H1 (cell line): ENCODE measurements around the gene HYDIN. TPM values are rescaled to one million over a fixed set of nuclear protein-coding genes. Genes with fewer than 3 reads are reported as not detected.
"Not testable (repeated sequence)": the region's sequence is repeated elsewhere in the genome, so short reads cannot be mapped to it uniquely, and the experiment has no call there.

ENCODE experiments used
- CTCF ChIA-PET: fragments of 300-600 bp; sonication (Branson Sonifier 250); formaldehyde crosslinking; loops from one replicate; lab custom pipeline; 2021; ENCODE audit not compliant: partially characterized antibody; lab: Charles Lee
- POLR2A ChIA-PET: fragments of 300-600 bp; sonication (Branson Sonifier 250); formaldehyde crosslinking; loops from one replicate; lab custom pipeline; 2021; ENCODE audit warnings: inconsistent platforms; ENCODE audit not compliant: partially characterized antibody; lab: Charles Lee
- DNase-seq, 2 experiments: peaks; one replicate each; pipeline versions ENCODE4 v3.0.0 to v3.0.0-alpha.2; 2010 to 2022; ENCODE audit warnings: low spot score in 2 of 2, low read depth in 1 of 2, mixed read lengths in 1 of 2
- FAIRE-seq: peaks from 2 replicates; lab custom pipeline; 2011; peaks lifted over from hg19 to GRCh38; lab: Jason Lieb, UNC
- H2AFZ ChIP-seq: 2 replicates; pipeline ENCODE4 v1.8.1; 2012; ENCODE audit warnings: low read length, inconsistent platforms
- H2AK5ac ChIP-seq: 2 replicates; pipeline ENCODE4 v1.6.1; 2013; ENCODE audit warnings: low read depth, low read length
- H2BK120ac ChIP-seq: replicated peaks from 2 replicates; pipeline ENCODE3; 2013; ENCODE audit warnings: low read depth, low read length, inconsistent platforms
- H2BK12ac ChIP-seq: 2 replicates; pipeline ENCODE4 v1.6.1; 2013; ENCODE audit warnings: low read depth, low read length
- H2BK15ac ChIP-seq: 2 replicates; pipeline ENCODE4 v1.6.1; 2013; ENCODE audit warnings: low read length
- H2BK20ac ChIP-seq: 2 replicates; pipeline ENCODE4 v1.6.1; 2013; ENCODE audit warnings: low read length
- H2BK5ac ChIP-seq: 2 replicates; pipeline ENCODE4 v1.6.1; 2013; ENCODE audit warnings: low read depth, low read length
- H3K14ac ChIP-seq: 2 replicates; pipeline ENCODE4 v1.6.1; 2013; ENCODE audit warnings: inconsistent platforms; ENCODE audit not compliant: insufficient read length
- H3K18ac ChIP-seq: 2 replicates; pipeline ENCODE4 v1.6.1; 2013; ENCODE audit warnings: low read length; ENCODE audit errors: extremely low read depth
- H3K23ac ChIP-seq: 2 replicates; pipeline ENCODE4 v1.6.1; 2013; ENCODE audit warnings: inconsistent platforms; ENCODE audit not compliant: insufficient read length
- H3K23me2 ChIP-seq: 2 replicates; pipeline ENCODE4 v1.6.1; 2013; ENCODE audit warnings: low read depth, low read length
- H3K27ac ChIP-seq: 2 replicates; pipeline ENCODE4 v1.6.1; 2011; ENCODE audit warnings: low read depth, low read length, inconsistent platforms
- H3K27me3 ChIP-seq, 4 experiments: replicated peaks in 1 of 4; 1 replicate in 1 of 4; 2 replicates in 3 of 4; pipeline versions ENCODE4 v1.6.1 to v1.8.1; 2011 to 2013; ENCODE audit warnings: low read length in 3 of 4, mild to moderate bottlenecking in 3 of 4, inconsistent platforms in 2 of 4, mixed read lengths in 2 of 4, moderate library complexity in 1 of 4; ENCODE audit not compliant: control insufficient read depth in 3 of 4, insufficient read depth in 3 of 4; ENCODE audit errors: extremely low read depth in 1 of 4
- H3K36me3 ChIP-seq, 4 experiments: 2 replicates each; pipeline versions ENCODE4 v1.6.1 to v1.8.1; 2011 to 2013; ENCODE audit warnings: mild to moderate bottlenecking in 4 of 4, low read length in 3 of 4, moderate library complexity in 2 of 4, control low read depth in 1 of 4, inconsistent platforms in 1 of 4; ENCODE audit not compliant: insufficient read depth in 4 of 4, control insufficient read depth in 2 of 4
- H3K4ac ChIP-seq: replicated peaks from 2 replicates; pipeline ENCODE3; 2013; ENCODE audit warnings: low read length, low read depth, mixed read lengths, inconsistent platforms; ENCODE audit not compliant: insufficient read length
- H3K4me1 ChIP-seq, 4 experiments: replicated peaks in 1 of 4; 1 replicate in 1 of 4; 2 replicates in 3 of 4; pipeline versions ENCODE4 v1.6.1 to v1.8.1; 2011 to 2013; ENCODE audit warnings: low read length in 3 of 4, inconsistent platforms in 2 of 4, mixed read lengths in 1 of 4; ENCODE audit not compliant: insufficient read depth in 4 of 4, control insufficient read depth in 3 of 4
- H3K4me2 ChIP-seq, 2 experiments: 2 replicates each; pipeline versions ENCODE4 v1.6.1 to v1.8.1; 2011 to 2013; ENCODE audit warnings: low read depth in 2 of 2, low read length in 2 of 2, control low read depth in 1 of 2, inconsistent platforms in 1 of 2, mild to moderate bottlenecking in 1 of 2; ENCODE audit not compliant: insufficient read depth in 1 of 2
- H3K4me3 ChIP-seq, 4 experiments: fragments of 200-600, 300-600 bp in 1 of 4; sonication (generic), shearing (Covaris generic), sonication (Bioruptor Twin) in 1 of 4; 2 replicates each; pipeline versions ENCODE4 v1.5.1 to v1.8.1; 2011 to 2016; ENCODE audit warnings: low read length in 4 of 4, low read depth in 3 of 4, control low read depth in 2 of 4, inconsistent platforms in 2 of 4, mild to moderate bottlenecking in 2 of 4, mixed read lengths in 1 of 4, moderate library complexity in 1 of 4; ENCODE audit not compliant: insufficient read depth in 2 of 4; ENCODE audit errors: extremely low read depth in 1 of 4
- H3K56ac ChIP-seq: replicated peaks from 2 replicates; pipeline ENCODE3; 2013; ENCODE audit warnings: low read depth, mild to moderate bottlenecking, mixed read lengths, low read length, inconsistent platforms; ENCODE audit not compliant: insufficient read length
- H3K79me1 ChIP-seq: 2 replicates; pipeline ENCODE4 v1.6.1; 2013; ENCODE audit warnings: low read depth, low read length, control low read depth
- H3K79me2 ChIP-seq, 2 experiments: 2 replicates each; pipeline versions ENCODE4 v1.6.1 to v1.8.1; 2012 to 2013; ENCODE audit warnings: low read length in 2 of 2, mild to moderate bottlenecking in 2 of 2, inconsistent platforms in 1 of 2; ENCODE audit not compliant: insufficient read depth in 2 of 2, control insufficient read depth in 1 of 2
- H3K9ac ChIP-seq, 4 experiments: replicated peaks in 1 of 4; 1 replicate in 1 of 4; 2 replicates in 3 of 4; pipeline versions ENCODE4 v1.6.1 to v1.8.1; 2011 to 2013; ENCODE audit warnings: low read depth in 3 of 4, low read length in 3 of 4, control low read depth in 2 of 4, mild to moderate bottlenecking in 2 of 4, moderate library complexity in 2 of 4, inconsistent platforms in 1 of 4; ENCODE audit errors: extremely low read depth in 1 of 4
- H3K9me3 ChIP-seq, 2 experiments: 2 replicates each; pipeline versions ENCODE4 v1.6.1 to v1.8.1; 2012 to 2013; ENCODE audit warnings: mild to moderate bottlenecking in 2 of 2, moderate library complexity in 2 of 2, control low read depth in 1 of 2, inconsistent platforms in 1 of 2, low read depth in 1 of 2, low read length in 1 of 2, mixed read lengths in 1 of 2; ENCODE audit not compliant: insufficient read depth in 2 of 2
- H4K20me1 ChIP-seq, 2 experiments: replicated peaks in 1 of 2; 2 replicates each; pipeline versions ENCODE3 to v1.8.1; 2011 to 2013; ENCODE audit warnings: inconsistent platforms in 2 of 2, low read length in 2 of 2, mild to moderate bottlenecking in 1 of 2; ENCODE audit not compliant: insufficient read depth in 2 of 2, control insufficient read depth in 1 of 2
- H4K5ac ChIP-seq: 2 replicates; pipeline ENCODE4 v1.6.1; 2013; ENCODE audit warnings: low read length, low read depth, mixed read lengths, inconsistent platforms; ENCODE audit not compliant: insufficient read length
- H4K8ac ChIP-seq: 2 replicates; pipeline ENCODE4 v1.8.0; 2013; ENCODE audit warnings: mild to moderate bottlenecking, moderate library complexity, low read length, inconsistent platforms; ENCODE audit not compliant: insufficient read depth; ENCODE audit errors: extremely low read depth
- H4K91ac ChIP-seq: replicated peaks from 2 replicates; pipeline ENCODE3; 2013; ENCODE audit warnings: low read length, mixed read lengths, inconsistent platforms; ENCODE audit not compliant: insufficient read length
- WGBS, 2 experiments: shearing (Covaris generic) in 1 of 2; methylation state at CpG; one replicate each; pipeline versions ENCODE4 v1.1.6 to v1.1.7; 2013 to 2015; ENCODE audit warnings: low lambda C conversion rate in 2 of 2, mixed read lengths in 2 of 2, inconsistent platforms in 1 of 2, low coverage in 1 of 2, missing lambda C conversion rate in 1 of 2; ENCODE audit not compliant: insufficient replicate concordance in 2 of 2, insufficient coverage in 1 of 2, insufficient read length in 1 of 2; ENCODE audit errors: extremely low coverage in 1 of 2, missing lambda C conversion rate in 1 of 2; 5-methylcytosine and 5-hydroxymethylcytosine counted together
- polyA plus RNA-seq, 7 experiments: library from polyadenylated mRNA; depleted of rRNA in 3 of 7; stranded (reverse) in 5 of 7; unstranded in 2 of 7; fragments of >200 nt in 5 of 7; fragments of 200-250 nt in 2 of 7; gene quantifications; 1 replicate in 5 of 7; 2 replicates in 1 of 7; 4 replicates in 1 of 7; pipeline versions ENCODE4 v1.2.1 to v1.2.3, GENCODE V29; 2011 to 2013; ENCODE audit warnings: missing spikeins in 2 of 7, mixed read lengths in 2 of 7
- total RNA-seq: library from RNA; stranded (reverse); fragmentation: NEBNext Ultra II Directional; extraction: Animal tissue kit (Norgen Biotek cat#: 25700); gene quantifications from 2 replicates; pipeline ENCODE4 v1.2.1, GENCODE V29; 2021

HYDIN gene
- total and polyA plus RNA-seq, 2 of the 8 experiments (the other 6 are each of a cell fraction or from before 2014, with no cell fraction given), result 1.1 to 1.8 TPM

DNA sequence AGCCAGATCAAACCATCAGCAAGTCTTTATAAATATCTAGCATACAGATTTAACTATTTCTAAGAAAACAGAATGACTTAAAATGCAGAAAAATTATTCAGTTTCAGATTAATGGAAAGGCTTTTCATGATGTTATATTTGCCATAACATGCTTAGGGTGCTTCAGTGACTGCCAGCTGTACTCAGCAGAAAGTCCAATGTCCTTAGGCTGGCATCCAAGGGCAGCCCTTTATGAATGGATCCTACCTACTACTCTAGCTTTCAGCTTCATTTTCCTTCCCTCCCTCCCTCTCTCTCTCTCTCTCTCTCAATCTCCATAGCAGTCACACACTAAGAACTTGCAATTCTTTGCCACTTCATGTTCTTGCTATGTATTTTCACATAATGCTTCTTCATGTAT lies 124.6 kb downstream of the HYDIN start:
- H3K23me2 ChIP-seq, H3K79me2 ChIP-seq, POLR2A ChIA-PET, H2AK5ac ChIP-seq, H2AFZ ChIP-seq, H3K23ac ChIP-seq, H3K9ac ChIP-seq, H3K9me3 ChIP-seq, H4K5ac ChIP-seq, H4K8ac ChIP-seq, H3K79me1 ChIP-seq, H4K91ac ChIP-seq, H2BK20ac ChIP-seq, H2BK12ac ChIP-seq, H3K27ac ChIP-seq, H3K18ac ChIP-seq, DNase-seq, H2BK120ac ChIP-seq, H3K4me3 ChIP-seq, H3K36me3 ChIP-seq, H4K20me1 ChIP-seq, H3K4me2 ChIP-seq, H3K4me1 ChIP-seq, H3K27me3 ChIP-seq, H3K4ac ChIP-seq, H2BK15ac ChIP-seq, FAIRE-seq, CTCF ChIA-PET, H3K14ac ChIP-seq, H2BK5ac ChIP-seq, H3K56ac ChIP-seq: not testable (repeated sequence)

DNA sequence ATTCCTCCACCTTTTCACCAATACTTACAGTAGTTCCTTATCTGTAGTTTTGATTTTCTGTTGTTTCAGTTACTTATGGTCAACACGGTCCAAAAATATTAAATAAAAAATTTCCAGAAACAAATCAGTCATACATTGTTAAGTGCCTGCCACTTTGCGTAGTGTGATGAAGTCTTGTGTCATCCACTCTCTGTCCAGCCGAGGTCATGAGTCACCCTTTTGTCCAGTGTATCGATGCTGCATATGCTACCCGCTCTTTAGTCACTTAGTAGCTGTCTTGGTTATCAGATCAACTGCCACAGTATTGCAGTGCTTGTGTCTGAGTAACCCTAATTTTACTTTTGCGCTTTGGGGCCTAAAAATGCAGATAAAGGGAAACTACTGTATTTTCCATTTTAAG lies 146.9 kb downstream of the HYDIN start:
- H3K4ac ChIP-seq, H4K91ac ChIP-seq, H3K4me3 ChIP-seq, H3K9ac ChIP-seq, H3K14ac ChIP-seq, H4K8ac ChIP-seq, H3K9me3 ChIP-seq, H3K56ac ChIP-seq, H2AK5ac ChIP-seq, FAIRE-seq, H3K36me3 ChIP-seq, H3K27ac ChIP-seq, H3K18ac ChIP-seq, H3K23ac ChIP-seq, H2AFZ ChIP-seq, DNase-seq, H3K79me1 ChIP-seq, H3K4me1 ChIP-seq, H2BK15ac ChIP-seq, H3K4me2 ChIP-seq, CTCF ChIA-PET, POLR2A ChIA-PET, H3K27me3 ChIP-seq, H2BK20ac ChIP-seq, H4K20me1 ChIP-seq, H4K5ac ChIP-seq, H2BK5ac ChIP-seq, H2BK12ac ChIP-seq, H2BK120ac ChIP-seq, H3K79me2 ChIP-seq, H3K23me2 ChIP-seq: not testable (repeated sequence)
- WGBS, 2 experiments, result 98% methylated on average over 4 of the region's 6 CpGs; no CpG with 5 or more reads in 1 of the 2 experiments
